Spinal cord (tissue), 10 donors: ENCODE results near the gene C10orf95. TPM values are rescaled to one million over a fixed set of nuclear protein-coding genes. Genes with fewer than 3 reads are reported as not detected.

Experiments
- DNase-seq, 6 donors: peaks; one replicate each; pipeline versions ENCODE4 v3.0.0 to v3.0.0-alpha.2; 2013 to 2015; ENCODE audit warnings: low spot score in 6 of 6, low read depth in 4 of 6
- H3K27ac ChIP-seq: one replicate; pipeline ENCODE4 v1.5.1; 2013; ENCODE audit warnings: low read depth, low read length, control low read depth
- H3K27me3 ChIP-seq: one replicate; pipeline ENCODE4 v1.6.1; 2013; ENCODE audit warnings: low read length; ENCODE audit not compliant: control insufficient read depth, insufficient read depth
- H3K36me3 ChIP-seq: one replicate; pipeline ENCODE4 v1.6.1; 2013; ENCODE audit warnings: low read length; ENCODE audit not compliant: control insufficient read depth, insufficient read depth
- H3K4me1 ChIP-seq: one replicate; pipeline ENCODE4 v1.6.1; 2013; ENCODE audit warnings: low read length; ENCODE audit not compliant: control insufficient read depth, insufficient read depth
- H3K4me3 ChIP-seq: one replicate; pipeline ENCODE4 v1.5.1; 2013; ENCODE audit warnings: low read depth, low read length, control low read depth
- H3K9me3 ChIP-seq: one replicate; pipeline ENCODE4 v1.6.1; 2013; ENCODE audit warnings: low read length; ENCODE audit not compliant: control insufficient read depth, insufficient read depth
- WGBS: methylation state at CpG from one replicate; pipeline ENCODE4 v1.1.5; 2013; ENCODE audit warnings: missing lambda C conversion rate; ENCODE audit not compliant: insufficient coverage; 5-methylcytosine and 5-hydroxymethylcytosine counted together
- polyA plus RNA-seq, 2 donors: library from polyadenylated mRNA; unstranded; fragments of 120-200 nt; gene quantifications; one replicate each; pipeline ENCODE4 v1.2.1, GENCODE V29; 2013; ENCODE audit not compliant: insufficient read length in 2 of 2
- total RNA-seq, 2 donors: library from RNA; depleted of rRNA in 1 of 2; stranded (reverse); fragments of 120-200 nt in 1 of 2; fragments of >200 nt in 1 of 2; gene quantifications; one replicate each; pipeline versions ENCODE4 v1.2.3 to v1.2.4, GENCODE V29; 2013 to 2014
- donor health status: healthy.

C10orf95 gene
- total and polyA plus RNA-seq, 4 donors, result 0.28 to 1.7 (median 0.95) TPM; not detected in 1

DNA sequence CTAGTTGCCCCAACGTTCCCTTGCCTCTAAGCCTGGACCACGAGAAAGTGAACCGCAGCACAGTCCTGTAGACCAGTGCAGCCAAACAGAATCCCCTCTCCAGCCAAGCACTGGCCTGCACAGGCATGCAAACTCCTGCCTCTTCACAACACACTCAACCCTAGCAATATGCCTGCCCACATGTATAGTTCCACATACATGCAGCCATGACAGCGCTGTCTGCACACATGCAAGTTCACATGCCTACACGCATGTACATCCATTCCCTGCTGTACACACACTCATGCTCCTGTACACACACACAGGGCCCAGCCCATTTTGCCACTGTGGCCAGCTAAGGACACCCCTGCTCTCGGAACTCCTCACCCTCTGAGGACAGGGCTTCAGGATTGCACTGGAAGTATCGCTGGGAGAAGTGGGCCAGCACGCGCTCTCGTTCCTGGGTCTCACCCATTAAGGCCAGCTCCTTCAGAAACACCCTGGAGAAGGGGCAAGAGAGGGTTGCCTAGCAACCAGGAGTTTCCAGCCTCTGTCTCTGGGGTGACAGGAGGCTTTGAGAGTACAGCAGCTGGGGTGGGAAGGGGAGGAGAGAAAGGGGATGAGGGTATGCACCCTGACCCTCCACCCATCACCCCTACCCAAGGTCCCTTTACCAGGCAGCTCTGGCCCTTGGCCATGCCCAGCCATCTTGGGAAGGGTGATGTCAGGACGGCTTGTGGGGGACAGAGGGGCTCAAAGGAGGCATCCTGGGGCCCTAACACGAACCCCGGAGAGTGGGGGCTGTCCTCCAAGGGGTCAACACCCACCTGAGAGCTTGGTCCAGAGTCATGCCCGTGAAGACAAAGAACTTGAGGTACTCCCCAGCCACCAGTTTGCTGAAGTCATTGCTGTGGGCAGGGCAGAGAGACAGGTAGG lies 39.7 kb downstream of the C10orf95 start:
- Histone ChIP-seq H3K27me3 (peaks cover 7% of the 10 kb centered on the region), H3K36me3 (peaks cover 35% of the 10 kb centered on the region), H3K4me3 (no peak overlapping the region), H3K4me1 (peaks cover 71% of the 10 kb centered on the region), H3K27ac (no peak overlapping the region), H3K9me3 (no peaks in the 10 kb centered on the region)
- 65% methylated on average over 14 of the region's 14 CpGs for WGBS
- DNase-seq, result no peak

DNA sequence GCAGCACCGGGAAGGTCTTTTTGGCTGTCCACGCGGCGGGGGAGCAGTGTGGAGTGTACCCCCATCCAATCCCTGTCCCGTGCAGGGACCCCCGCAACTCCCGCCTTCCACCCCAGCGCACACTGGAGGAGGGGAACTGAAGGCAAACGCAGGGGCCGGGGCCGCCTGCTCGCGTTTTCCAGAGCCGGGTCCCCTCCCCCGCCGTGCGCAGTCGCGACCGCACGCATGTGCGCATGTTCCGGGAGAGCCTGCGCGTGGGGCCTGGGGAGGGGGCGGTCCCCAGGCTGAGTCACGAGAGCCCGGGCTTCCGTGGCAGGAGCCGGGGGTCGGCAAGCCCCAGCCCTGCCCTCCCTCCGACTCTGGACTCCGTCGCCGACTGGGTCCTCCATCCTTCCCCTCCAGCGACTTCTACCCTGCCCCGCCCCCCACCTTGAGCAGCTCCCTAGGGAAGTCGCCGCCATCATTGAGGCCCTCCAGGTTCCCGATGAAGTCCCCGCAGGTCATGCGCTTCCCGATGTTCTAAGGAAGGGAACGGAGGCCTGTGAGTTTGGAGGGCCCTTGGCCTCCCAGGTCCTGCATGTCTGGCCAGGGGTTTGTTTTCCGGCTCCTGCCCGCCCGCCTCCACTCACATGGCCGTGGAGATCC lies 40.8 kb downstream of the C10orf95 start:
- peak in 2 of 6 donors; percentile 91 to 94 for DNase-seq
- peaks cover 34% of the 10 kb centered on the region for H3K36me3 ChIP-seq
- H3K27me3 ChIP-seq, result peaks cover 7% of the 10 kb centered on the region
- peaks cover 66% of the 10 kb centered on the region for H3K4me1 ChIP-seq
- WGBS, result 3% methylated on average over 39 of the region's 48 CpGs
- no peaks in the 10 kb centered on the region for H3K9me3 ChIP-seq
- peak overlapping the region; percentile 51 for H3K4me3 ChIP-seq
- H3K27ac ChIP-seq, result peak overlapping the region; percentile 79

DNA sequence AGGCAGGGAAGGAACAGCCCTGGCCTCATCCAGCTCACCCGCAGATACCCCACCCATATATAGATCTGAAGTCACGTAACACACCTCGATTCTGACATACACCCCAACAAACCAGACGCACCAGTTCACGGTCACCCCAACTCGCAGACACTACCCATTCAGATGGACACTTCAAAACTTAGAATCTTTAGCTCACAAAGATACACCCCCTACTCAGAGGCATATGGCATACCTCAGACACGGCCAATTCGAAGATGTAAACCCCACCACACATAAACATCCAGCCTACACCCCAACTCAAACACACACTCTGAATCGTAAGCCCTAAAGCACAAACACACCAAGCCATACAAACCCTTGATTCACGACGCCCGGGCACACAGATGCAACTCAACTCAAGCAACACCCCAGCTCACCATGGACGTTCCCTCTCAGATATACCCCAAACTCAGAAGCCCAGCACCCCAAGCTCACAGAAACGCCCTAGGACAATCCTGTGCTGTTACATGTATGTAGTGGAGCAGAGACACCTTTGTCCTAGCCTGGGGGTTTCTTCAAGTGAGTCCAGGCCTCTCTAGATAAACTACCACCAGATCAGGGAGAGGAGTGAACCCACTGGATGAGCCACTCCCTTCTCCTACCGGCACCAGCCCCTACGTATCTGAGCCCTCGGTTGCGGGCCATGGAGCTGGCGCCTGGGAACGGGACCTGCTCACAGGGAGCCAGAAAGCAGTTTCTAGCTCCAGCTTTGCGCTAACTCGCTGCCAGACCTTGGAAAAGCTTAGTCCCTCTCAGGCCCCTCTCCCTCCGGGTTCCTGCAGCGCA lies 41.5 kb downstream of the C10orf95 start:
- Histone ChIP-seq H3K27me3 (peaks cover 7% of the 10 kb centered on the region), H3K4me3 (peak overlapping the region; percentile 51), H3K36me3 (peaks cover 38% of the 10 kb centered on the region), H3K27ac (peak overlapping the region; percentile 79), H3K4me1 (peaks cover 66% of the 10 kb centered on the region), H3K9me3 (no peaks in the 10 kb centered on the region)
- WGBS, result 23% methylated on average over 19 of the region's 24 CpGs
- DNase-seq, result no peak

DNA sequence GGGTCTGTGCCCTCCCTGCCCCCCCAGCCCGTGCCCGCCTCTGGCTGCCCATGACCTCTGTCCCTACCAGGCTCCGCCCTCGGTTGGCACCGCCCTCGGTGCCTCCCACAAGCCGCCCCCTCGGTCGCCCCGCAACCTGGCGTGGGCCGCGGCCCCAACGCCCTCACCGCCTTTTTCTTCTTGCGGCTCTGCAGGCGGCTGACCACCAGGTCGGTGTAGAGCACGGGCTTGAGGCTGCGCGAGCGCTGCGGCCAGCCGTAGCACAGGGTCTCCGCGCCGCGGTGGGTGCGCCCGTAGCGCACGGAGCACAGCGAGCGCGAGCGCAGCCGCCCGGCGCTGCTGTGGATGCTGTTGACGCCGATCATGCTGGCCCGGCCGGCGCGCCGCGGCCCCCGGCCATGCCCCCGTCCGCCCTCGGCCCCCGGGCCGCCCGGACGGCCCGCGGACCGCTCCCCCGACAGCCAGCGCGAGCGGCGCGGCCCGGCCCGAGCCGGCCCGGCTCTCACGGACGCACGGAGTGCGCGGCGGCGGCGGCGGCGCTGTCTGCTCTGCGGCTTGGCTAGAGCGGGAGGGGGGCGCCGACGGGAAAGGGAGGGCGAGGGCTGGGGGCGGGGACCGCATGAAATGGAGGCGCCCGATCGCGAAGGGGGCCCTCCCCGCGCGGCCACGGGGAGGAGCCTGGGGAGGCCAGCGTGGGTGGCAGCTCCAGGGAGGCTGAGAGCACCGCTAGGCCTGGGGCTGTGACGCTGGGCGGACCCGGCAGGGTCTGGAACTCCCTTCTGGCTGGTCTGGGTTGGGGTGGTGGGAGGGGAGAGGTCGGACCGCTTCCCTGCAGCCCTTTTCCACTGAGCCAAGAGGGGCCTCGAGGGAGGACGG lies 42.4 kb downstream of the C10orf95 start:
- WGBS, result under 1% methylated on average over 100 of the region's 103 CpGs
- H3K9me3 ChIP-seq, result no peaks in the 10 kb centered on the region
- H3K4me3 ChIP-seq, result peak overlapping the region; percentile 51
- H3K36me3 ChIP-seq, result peaks cover 40% of the 10 kb centered on the region
- peak in 2 of 6 donors; percentile 88 to 90 for DNase-seq
- H3K27ac ChIP-seq, result peak overlapping the region; percentile 79
- peaks cover 7% of the 10 kb centered on the region for H3K27me3 ChIP-seq
- peaks cover 61% of the 10 kb centered on the region for H3K4me1 ChIP-seq

DNA sequence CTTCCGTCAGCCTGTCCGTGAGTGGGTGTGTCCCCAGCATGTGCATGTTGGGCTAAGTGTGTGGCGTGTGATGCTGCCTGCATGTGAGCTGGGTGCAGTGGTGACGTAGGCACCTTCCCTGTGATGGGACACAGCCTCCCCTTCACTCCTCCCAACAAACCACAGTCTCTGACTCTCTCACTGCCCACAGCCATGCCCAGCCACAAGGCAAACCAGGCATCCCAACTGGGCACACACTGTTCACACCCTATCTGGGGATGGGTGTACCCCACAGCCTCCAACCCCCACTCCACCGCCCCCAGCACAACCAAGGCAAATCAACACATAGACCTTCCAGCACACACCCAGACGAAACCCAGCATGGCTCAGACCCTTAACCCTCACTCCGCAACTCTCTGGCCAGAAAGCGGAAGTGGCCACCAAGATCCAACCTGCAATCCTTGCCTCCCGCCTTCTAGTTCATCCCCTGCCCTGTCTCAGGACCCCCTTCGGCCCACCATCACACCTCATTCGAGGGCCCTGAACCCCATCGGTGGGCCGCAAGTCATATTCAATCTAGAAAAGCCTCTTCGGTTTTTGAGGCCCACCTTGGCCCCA lies 43.1 kb downstream of the C10orf95 start:
- Histone ChIP-seq H3K27ac (peak overlapping the region; percentile 33), H3K4me3 (peak overlapping the region; percentile 27), H3K27me3 (peaks cover 7% of the 10 kb centered on the region), H3K36me3 (peaks cover 42% of the 10 kb centered on the region), H3K4me1 (peaks cover 53% of the 10 kb centered on the region), H3K9me3 (no peaks in the 10 kb centered on the region)
- DNase-seq, result no peak
- WGBS, result 51% methylated on average over 11 of the region's 14 CpGs

DNA sequence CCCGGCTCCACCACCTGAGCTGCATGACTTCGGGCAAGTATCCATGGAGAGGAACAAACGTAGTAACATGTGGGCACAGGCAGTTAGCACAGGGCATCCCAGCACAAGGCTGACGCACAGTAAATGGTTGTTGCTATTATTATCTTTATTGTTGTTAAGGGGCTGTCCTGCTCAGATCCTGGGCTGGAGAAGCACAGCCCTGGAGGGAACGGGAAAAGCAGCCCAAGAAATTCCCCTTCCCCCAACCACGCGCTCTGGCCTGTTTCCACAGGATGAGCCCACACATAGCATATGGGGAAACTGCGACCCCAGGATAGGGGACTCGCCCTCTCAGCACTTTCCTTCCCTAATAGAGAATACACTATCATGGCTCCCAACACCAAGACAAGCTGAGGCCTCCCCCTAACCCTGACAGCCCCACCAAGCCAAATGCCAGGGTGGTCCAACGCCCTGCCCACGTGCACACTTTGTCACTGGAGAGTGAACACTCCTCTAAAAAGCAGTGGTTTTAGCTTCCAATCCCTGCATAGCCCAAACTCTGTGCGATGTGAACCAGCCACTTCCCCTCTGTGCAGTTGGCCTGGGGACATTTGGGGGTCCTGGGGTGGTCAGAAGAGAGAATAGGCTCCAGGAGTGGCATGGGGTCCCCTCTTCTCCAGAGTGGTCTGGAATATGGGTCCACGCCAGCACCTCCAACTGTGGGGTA lies 43.8 kb downstream of the C10orf95 start:
- peaks cover 7% of the 10 kb centered on the region for H3K27me3 ChIP-seq

DNA sequence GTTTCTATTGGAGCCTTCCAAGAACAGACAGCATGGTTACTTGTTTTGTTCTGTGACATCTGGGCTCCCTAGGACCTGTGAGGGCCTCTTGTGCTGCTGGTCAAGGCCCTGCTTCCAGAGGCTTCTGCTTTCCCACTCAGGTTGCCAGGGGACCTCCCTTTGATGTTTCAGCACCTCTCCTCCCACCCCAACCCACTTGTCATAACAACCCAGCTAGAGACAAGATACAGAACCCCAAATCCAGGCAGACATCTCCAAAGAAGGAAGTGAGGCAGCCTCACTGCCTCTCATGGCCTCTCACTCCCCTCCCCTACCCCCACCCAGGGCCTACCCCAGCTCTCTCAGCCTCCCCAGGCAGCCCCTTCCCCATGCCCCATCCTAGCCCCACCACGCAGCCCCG lies 44.5 kb downstream of the C10orf95 start:
- Histone ChIP-seq H3K27me3 (peaks cover 7% of the 10 kb centered on the region), H3K9me3 (no peaks in the 10 kb centered on the region), H3K27ac (no peak overlapping the region), H3K36me3 (peaks cover 44% of the 10 kb centered on the region), H3K4me1 (peaks cover 39% of the 10 kb centered on the region), H3K4me3 (no peak overlapping the region)
- no peak for DNase-seq
- no CpG with 5 or more reads among the region's 2 CpGs for WGBS

More for the DNA sequence above, 43.8 kb downstream of the C10orf95 start:
- H3K36me3 ChIP-seq, result peaks cover 44% of the 10 kb centered on the region
- WGBS, result 80% methylated on average over 9 of the region's 13 CpGs
- no peak overlapping the region for H3K4me3 ChIP-seq
- peaks cover 47% of the 10 kb centered on the region for H3K4me1 ChIP-seq
- no peaks in the 10 kb centered on the region for H3K9me3 ChIP-seq
- H3K27ac ChIP-seq, result no peak overlapping the region
- no peak for DNase-seq

DNA sequence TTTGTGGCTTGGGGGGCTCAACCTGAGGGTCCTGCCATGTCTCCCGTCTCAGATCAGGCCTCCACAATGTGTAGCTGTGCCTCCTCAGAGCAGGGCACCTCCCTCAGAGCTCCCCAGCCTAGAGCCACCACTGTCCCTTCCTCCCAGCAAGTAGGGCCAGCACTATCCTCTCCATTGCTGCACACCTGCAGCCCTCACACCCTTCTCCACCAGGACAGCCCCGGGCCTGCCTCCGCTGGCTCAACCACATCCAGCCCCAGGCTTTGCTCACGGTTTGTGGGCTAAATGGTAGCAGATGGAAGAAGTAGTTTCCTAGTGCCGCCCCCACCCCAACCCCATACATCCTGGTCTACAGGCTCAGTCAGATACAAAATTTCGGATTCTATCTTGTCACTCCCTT lies 45.7 kb downstream of the C10orf95 start:
- 90% methylated on average over 3 of the region's 6 CpGs for WGBS
- no peak for DNase-seq
- H3K4me1 ChIP-seq, result peaks cover 27% of the 10 kb centered on the region
- peaks cover 55% of the 10 kb centered on the region for H3K36me3 ChIP-seq
- H3K9me3 ChIP-seq, result no peaks in the 10 kb centered on the region
- H3K27me3 ChIP-seq, result peaks cover 4% of the 10 kb centered on the region
- no peak overlapping the region for H3K4me3 ChIP-seq
- no peak overlapping the region for H3K27ac ChIP-seq
